Measurements from ENCODE around the gene DIAPH2.
"Not testable (repeated sequence)": the region's sequence is repeated elsewhere in the genome, so short reads cannot be mapped to it uniquely, and the experiment has no call there.

The DIAPH2 gene

DNA sequence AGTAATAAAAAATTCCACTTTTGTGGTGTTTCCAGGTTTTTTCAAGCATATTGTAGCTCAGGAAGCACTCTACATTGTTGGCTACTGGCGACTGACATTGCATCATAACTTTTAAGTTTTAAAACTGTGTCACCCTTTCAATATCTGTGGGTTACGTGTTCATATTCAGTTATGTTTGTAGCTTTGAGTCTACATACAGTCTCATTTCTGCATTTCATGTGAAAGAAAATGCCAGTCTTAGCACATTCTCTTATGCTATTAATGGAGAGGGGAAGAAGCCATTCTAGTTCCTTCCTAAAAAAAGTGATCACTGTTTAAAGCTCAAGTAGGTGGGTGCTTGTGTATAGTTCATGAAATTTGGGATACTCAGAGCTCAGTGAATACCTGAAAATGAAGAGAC, 38.1 kb downstream of the DIAPH2 start:
- no peaks in the 10 kb centered on the region for H3F3A ChIP-seq (ENCODE audit: low read depth)
- no peak overlapping the region for H2AFZ ChIP-seq (ENCODE audit: low read length)
- no peaks in the 10 kb centered on the region for H4K20me1 ChIP-seq (ENCODE audit: insufficient read depth, low read length, poor library complexity, severe bottlenecking)
- H3K9ac ChIP-seq (ENCODE audit: low read depth, low read length, poor library complexity, severe bottlenecking) = no peak overlapping the region
- no peaks in the 10 kb centered on the region for H3K36me3 ChIP-seq (ENCODE audit: insufficient read depth, low read length)
- no peaks in the 10 kb centered on the region for H3K4me1 ChIP-seq (ENCODE audit: insufficient read depth, low read length, poor library complexity, severe bottlenecking)
- H3K9me3 ChIP-seq (ENCODE audit: insufficient read depth, low read depth, low read length) = no peaks in the 10 kb centered on the region
- H3K4me2 ChIP-seq (ENCODE audit: low read depth, low read length, poor library complexity, severe bottlenecking) = no peak overlapping the region
- no peak overlapping the region for H3K4me3 ChIP-seq (ENCODE audit: low read length, poor library complexity, severe bottlenecking)
- TF ChIP-seq, protein P1, sequence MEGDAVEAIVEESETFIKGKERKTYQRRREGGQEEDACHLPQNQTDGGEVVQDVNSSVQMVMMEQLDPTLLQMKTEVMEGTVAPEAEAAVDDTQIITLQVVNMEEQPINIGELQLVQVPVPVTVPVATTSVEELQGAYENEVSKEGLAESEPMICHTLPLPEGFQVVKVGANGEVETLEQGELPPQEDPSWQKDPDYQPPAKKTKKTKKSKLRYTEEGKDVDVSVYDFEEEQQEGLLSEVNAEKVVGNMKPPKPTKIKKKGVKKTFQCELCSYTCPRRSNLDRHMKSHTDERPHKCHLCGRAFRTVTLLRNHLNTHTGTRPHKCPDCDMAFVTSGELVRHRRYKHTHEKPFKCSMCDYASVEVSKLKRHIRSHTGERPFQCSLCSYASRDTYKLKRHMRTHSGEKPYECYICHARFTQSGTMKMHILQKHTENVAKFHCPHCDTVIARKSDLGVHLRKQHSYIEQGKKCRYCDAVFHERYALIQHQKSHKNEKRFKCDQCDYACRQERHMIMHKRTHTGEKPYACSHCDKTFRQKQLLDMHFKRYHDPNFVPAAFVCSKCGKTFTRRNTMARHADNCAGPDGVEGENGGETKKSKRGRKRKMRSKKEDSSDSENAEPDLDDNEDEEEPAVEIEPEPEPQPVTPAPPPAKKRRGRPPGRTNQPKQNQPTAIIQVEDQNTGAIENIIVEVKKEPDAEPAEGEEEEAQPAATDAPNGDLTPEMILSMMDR (conservative IDR thresholded peaks at IDR 0.05; ENCODE audit: low read length) = no peak
- TF ChIP-seq EZH2phosphoT487 (IDR thresholded peaks at IDR 0.05; ENCODE audit: borderline replicate concordance) = no peak
- H3K79me2 ChIP-seq (ENCODE audit: insufficient read depth, low read length) = no peaks in the 10 kb centered on the region
- H3K9me2 ChIP-seq (replicated peaks; ENCODE audit: low read depth, low read length) = no peaks in the 10 kb centered on the region
- H3K27me3 ChIP-seq (ENCODE audit: insufficient read depth, low read length, poor library complexity, severe bottlenecking) = no peaks in the 10 kb centered on the region

DNA sequence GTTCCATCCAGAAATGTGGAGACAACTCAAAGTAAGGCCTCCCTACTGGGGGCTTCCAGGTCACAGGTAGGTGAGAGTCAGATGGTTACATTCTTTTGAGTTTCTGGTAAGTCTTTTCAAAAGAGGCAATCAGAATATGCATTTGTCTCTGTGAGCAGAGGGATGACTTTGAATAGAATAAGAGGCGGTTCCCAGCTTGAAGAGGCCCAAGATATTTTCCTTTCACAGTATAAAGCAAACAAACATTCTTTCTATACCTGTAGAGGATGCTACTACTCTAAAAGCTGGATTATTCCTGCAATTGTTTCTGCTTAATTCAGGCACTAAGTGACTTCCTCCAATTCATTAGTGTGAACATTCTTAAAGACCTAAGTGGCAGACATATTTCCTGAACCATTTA, 44.4 kb downstream of the DIAPH2 start:
- Histone ChIP-seq H3K36me3 (ENCODE audit: insufficient read depth, low read length) (no peaks in the 10 kb centered on the region), H4K20me1 (ENCODE audit: insufficient read depth, low read length, poor library complexity, severe bottlenecking) (no peaks in the 10 kb centered on the region), H3K9me3 (ENCODE audit: insufficient read depth, low read depth, low read length) (no peaks in the 10 kb centered on the region), H2AFZ (ENCODE audit: low read length) (no peak overlapping the region), H3K4me2 (ENCODE audit: low read depth, low read length, poor library complexity, severe bottlenecking) (no peak overlapping the region), H3K27me3 (ENCODE audit: insufficient read depth, low read length, poor library complexity, severe bottlenecking) (no peaks in the 10 kb centered on the region), H3K4me1 (ENCODE audit: insufficient read depth, low read length, poor library complexity, severe bottlenecking) (no peaks in the 10 kb centered on the region), H3F3A (ENCODE audit: low read depth) (no peaks in the 10 kb centered on the region), H3K9ac (ENCODE audit: low read depth, low read length, poor library complexity, severe bottlenecking) (no peak overlapping the region), H3K4me3 (ENCODE audit: low read length, poor library complexity, severe bottlenecking) (no peak overlapping the region), H3K9me2 (replicated peaks; ENCODE audit: low read depth, low read length) (no peaks in the 10 kb centered on the region), H3K79me2 (ENCODE audit: insufficient read depth, low read length) (no peaks in the 10 kb centered on the region)
- no peak for TF ChIP-seq EZH2phosphoT487 (IDR thresholded peaks at IDR 0.05; ENCODE audit: borderline replicate concordance)
- TF ChIP-seq, protein P1 (conservative IDR thresholded peaks at IDR 0.05; ENCODE audit: low read length) = no peak

DNA sequence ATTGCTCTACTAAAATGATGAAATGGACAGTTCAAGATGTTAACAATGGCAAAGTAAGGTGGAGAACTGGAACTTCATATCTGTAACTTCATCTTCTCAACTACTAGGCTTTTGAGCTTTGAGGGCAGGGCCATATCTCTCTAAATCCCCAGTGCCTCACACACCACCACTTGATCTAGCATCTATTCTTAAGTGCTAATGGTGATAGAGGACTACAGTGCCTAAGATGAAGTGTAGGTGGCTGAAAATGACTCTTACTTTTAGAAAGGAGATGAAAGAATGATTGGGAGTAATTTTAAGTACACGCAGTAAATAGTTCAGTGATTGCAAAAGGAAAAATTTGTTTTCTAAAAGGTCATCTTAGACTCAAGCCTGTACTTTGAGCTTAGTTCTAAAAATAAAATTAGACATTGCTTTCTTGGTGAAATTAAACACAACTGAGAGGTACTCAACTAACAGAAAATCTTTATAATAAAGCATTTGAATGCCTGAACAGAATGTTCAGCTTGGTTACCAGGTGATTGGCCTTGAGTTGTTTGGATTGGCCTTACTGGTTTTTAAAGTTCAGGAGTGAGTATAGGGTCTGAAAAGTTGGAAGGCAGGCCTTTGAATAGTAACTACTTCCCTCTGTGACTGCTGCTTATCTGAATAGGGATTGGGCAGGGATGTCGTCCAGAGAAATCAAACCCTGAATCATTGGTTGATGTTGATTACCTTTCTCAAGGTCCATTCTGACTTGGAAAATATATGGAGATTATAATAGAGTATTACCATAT, 45.4 kb downstream of the DIAPH2 start:
- H3K4me2 ChIP-seq (ENCODE audit: low read depth, low read length, poor library complexity, severe bottlenecking) = no peak overlapping the region
- no peaks in the 10 kb centered on the region for H3F3A ChIP-seq (ENCODE audit: low read depth)
- H3K4me3 ChIP-seq (ENCODE audit: low read length, poor library complexity, severe bottlenecking) = no peak overlapping the region
- H2AFZ ChIP-seq (ENCODE audit: low read length) = no peak overlapping the region
- H3K4me1 ChIP-seq (ENCODE audit: insufficient read depth, low read length, poor library complexity, severe bottlenecking) = no peaks in the 10 kb centered on the region
- no peaks in the 10 kb centered on the region for H3K27me3 ChIP-seq (ENCODE audit: insufficient read depth, low read length, poor library complexity, severe bottlenecking)
- no peaks in the 10 kb centered on the region for H3K9me2 ChIP-seq (replicated peaks; ENCODE audit: low read depth, low read length)
- TF ChIP-seq EZH2phosphoT487 (IDR thresholded peaks at IDR 0.05; ENCODE audit: borderline replicate concordance) = no peak
- TF ChIP-seq, protein P1 (conservative IDR thresholded peaks at IDR 0.05; ENCODE audit: low read length) = no peak
- H3K36me3 ChIP-seq (ENCODE audit: insufficient read depth, low read length) = no peaks in the 10 kb centered on the region
- no peaks in the 10 kb centered on the region for H4K20me1 ChIP-seq (ENCODE audit: insufficient read depth, low read length, poor library complexity, severe bottlenecking)
- no peak overlapping the region for H3K9ac ChIP-seq (ENCODE audit: low read depth, low read length, poor library complexity, severe bottlenecking)
- no peaks in the 10 kb centered on the region for H3K79me2 ChIP-seq (ENCODE audit: insufficient read depth, low read length)
- H3K9me3 ChIP-seq (ENCODE audit: insufficient read depth, low read depth, low read length) = no peaks in the 10 kb centered on the region

DNA sequence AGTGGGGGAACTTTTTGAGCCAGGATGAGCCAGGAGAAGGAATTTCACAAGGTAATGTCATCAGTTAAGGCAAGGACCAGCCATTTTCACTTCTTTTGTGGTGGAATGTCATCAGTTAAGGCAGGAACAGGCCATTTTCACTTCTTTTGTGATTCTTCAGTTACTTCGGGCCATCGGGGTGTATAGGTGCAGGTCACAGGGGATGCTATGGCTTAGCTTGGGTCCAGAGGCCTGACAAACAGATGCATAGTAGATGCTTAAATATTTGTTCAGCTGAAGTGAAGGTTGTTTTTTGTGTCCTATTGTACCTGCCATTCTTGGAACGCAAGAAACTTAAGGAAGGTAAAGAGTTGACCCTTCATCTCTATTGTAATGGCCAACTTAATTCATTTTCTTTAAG, 46.4 kb downstream of the DIAPH2 start:
- H3K36me3 ChIP-seq (ENCODE audit: insufficient read depth, low read length); H3K4me3 ChIP-seq (ENCODE audit: low read length, poor library complexity, severe bottlenecking); H3F3A ChIP-seq (ENCODE audit: low read depth); H3K4me1 ChIP-seq (ENCODE audit: insufficient read depth, low read length, poor library complexity, severe bottlenecking); H3K9ac ChIP-seq (ENCODE audit: low read depth, low read length, poor library complexity, severe bottlenecking); H3K9me3 ChIP-seq (ENCODE audit: insufficient read depth, low read depth, low read length); H3K79me2 ChIP-seq (ENCODE audit: insufficient read depth, low read length); H3K9me2 ChIP-seq (replicated peaks; ENCODE audit: low read depth, low read length); H2AFZ ChIP-seq (ENCODE audit: low read length); H3K27me3 ChIP-seq (ENCODE audit: insufficient read depth, low read length, poor library complexity, severe bottlenecking); H4K20me1 ChIP-seq (ENCODE audit: insufficient read depth, low read length, poor library complexity, severe bottlenecking); H3K4me2 ChIP-seq (ENCODE audit: low read depth, low read length, poor library complexity, severe bottlenecking): not testable (repeated sequence)
